HG02642 (cell line): Measurements from ENCODE around the gene UTP18.
"Not testable (repeated sequence)": the region's sequence is repeated elsewhere in the genome, so short reads cannot be mapped to it uniquely, and the experiment has no call there.

Experiments used
- ATAC-seq: cut with Tn5 transposase; IDR thresholded peaks from one replicate; pipeline ENCODE4 v1.9.1; 2021; ENCODE audit warnings: mild to moderate bottlenecking; ENCODE audit not compliant: unreplicated experiment, poor library complexity

Gene UTP18

GRCh38 chr17:51325471-51325870 lies 65.1 kb downstream of the UTP18 start:
- no peak for ATAC-seq

GRCh38 chr17:51330861-51331503 lies 70.6 kb downstream of the UTP18 start:
- ATAC-seq = not testable (repeated sequence)

- no peak for ATAC-seq
Observed at GRCh38 chr17:51335006-51335590, 74.8 kb downstream of the UTP18 start.

GRCh38 chr17:51335883-51336822 lies 75.8 kb downstream of the UTP18 start:
- no peak for ATAC-seq

GRCh38 chr17:51341457-51341856 lies 81.1 kb downstream of the UTP18 start:
- no peak for ATAC-seq

- no peak for ATAC-seq
Observed at GRCh38 chr17:51342257-51342656, 81.9 kb downstream of the UTP18 start.

- ATAC-seq = no peak
Observed at GRCh38 chr17:51344532-51344931, 84.2 kb downstream of the UTP18 start.

GRCh38 chr17:51346218-51346982 lies 86.1 kb downstream of the UTP18 start:
- no peak for ATAC-seq
